PC-9 (cell line): Measurements from ENCODE around the gene NAA15. TPM values are rescaled to one million over a fixed set of nuclear protein-coding genes. Genes with fewer than 3 reads are reported as not detected.

ENCODE experiments used
- BruUV-seq: library from RNA; stranded (reverse); fragments of 400-500 nt; replicated peaks from 2 replicates; lab custom pipeline; 2021; lab: Mats Ljungman, UMichigan
- CTCF ChIA-PET: fragments of 300-600 bp; sonication (Branson Sonifier 250); formaldehyde crosslinking; loops from one replicate; lab custom pipeline; 2022; ENCODE audit warnings: antibody characterized with exemption; lab: Charles Lee
- POLR2A ChIA-PET: fragments of 300-600 bp; sonication (Branson Sonifier 250); formaldehyde crosslinking; loops from one replicate; lab custom pipeline; 2022; ENCODE audit warnings: antibody characterized with exemption; ENCODE audit not compliant: unreplicated experiment; lab: Charles Lee
- DNase-seq, 2 experiments: peaks; one replicate each; pipeline versions ENCODE4 v3.0.0 to v3.0.0-alpha.2; 2015 to 2022; ENCODE audit warnings: mixed read lengths in 1 of 2
- H2AFZ ChIP-seq: fragments of 200-600 bp; sonication (generic); 2 replicates; pipeline ENCODE4 v1.8.1; 2017; ENCODE audit warnings: antibody characterized with exemption
- H3F3A ChIP-seq: fragments of 200-600 bp; sonication (generic); 2 replicates; pipeline ENCODE4 v1.8.1; 2017; ENCODE audit warnings: antibody characterized with exemption, mild to moderate bottlenecking, low read depth; ENCODE audit not compliant: insufficient read depth
- H3K27ac ChIP-seq: fragments of 200-600 bp; sonication (generic); 2 replicates; pipeline ENCODE4 v1.6.1; 2016; ENCODE audit warnings: mixed run types
- H3K27me3 ChIP-seq: fragments of 200-600 bp; sonication (generic); 2 replicates; pipeline ENCODE4 v1.6.1; 2016; ENCODE audit warnings: low read depth, mixed run types; ENCODE audit not compliant: insufficient read depth
- H3K36me3 ChIP-seq: fragments of 200-600 bp; sonication (generic); 2 replicates; pipeline ENCODE4 v1.6.1; 2016; ENCODE audit warnings: low read depth, mixed run types
- H3K4me1 ChIP-seq: fragments of 200-600 bp; sonication (generic); replicated peaks from 2 replicates; pipeline ENCODE4 v1.6.1; 2016; ENCODE audit warnings: mixed run types; ENCODE audit not compliant: insufficient read depth
- H3K4me2 ChIP-seq: fragments of 200-600 bp; sonication (generic); 2 replicates; pipeline ENCODE4 v1.6.1; 2017; ENCODE audit warnings: mixed run types
- H3K4me3 ChIP-seq: fragments of 200-600 bp; sonication (generic); 2 replicates; pipeline ENCODE4 v1.6.1; 2016; ENCODE audit warnings: mixed run types
- H3K79me2 ChIP-seq: fragments of 200-600 bp; sonication (generic); 2 replicates; pipeline ENCODE4 v1.6.1; 2017; ENCODE audit warnings: low read depth, mixed run types
- H3K9me2 ChIP-seq: fragments of 200-600 bp; sonication (generic); 2 replicates; pipeline ENCODE4 v1.8.1; 2017; ENCODE audit warnings: mild to moderate bottlenecking; ENCODE audit not compliant: insufficient read depth
- H3K9me3 ChIP-seq: fragments of 200-600 bp; sonication (generic); 2 replicates; pipeline ENCODE4 v1.8.1; 2016; ENCODE audit warnings: low read depth; ENCODE audit not compliant: insufficient read depth
- H4K20me1 ChIP-seq: fragments of 200-600 bp; sonication (generic); 2 replicates; pipeline ENCODE4 v1.8.1; 2017; ENCODE audit not compliant: insufficient read depth
- CTCF ChIP-seq: fragments of 200-600 bp; sonication (generic); conservative IDR thresholded peaks from 2 replicates; pipeline ENCODE4 v1.6.1; 2017; ENCODE audit warnings: mixed run types, antibody characterized with exemption, mild to moderate bottlenecking, moderate library complexity
- EZH2 ChIP-seq: fragments of 200-600 bp; sonication (generic); IDR thresholded peaks from 2 replicates; pipeline ENCODE4 v1.8.0; 2017; ENCODE audit warnings: antibody characterized with exemption, low read depth
- intact Hi-C: fragments of 100-400 bp; cut with micrococcal nuclease; formaldehyde crosslinking; loops from one replicate; pipeline ENCODE4 v1.10.0; 2022; ENCODE audit not compliant: unreplicated experiment
- total RNA-seq: library from RNA; stranded (reverse); gene quantifications from 2 replicates; pipeline ENCODE4 v1.2.3, GENCODE V29; 2021

NAA15 gene
- total RNA-seq, 1 experiment from 2014 or later, result 43.8 TPM

- Histone ChIP-seq H4K20me1 (peaks cover 43% of the 10 kb centered on the region), H3K36me3 (no peaks in the 10 kb centered on the region; the same call in 1 of the 2 replicates), H3K4me3 (no peak overlapping the region), H3K9me2 (no peaks in the 10 kb centered on the region), H2AFZ (no peak overlapping the region), H3K27ac (no peak overlapping the region), H3K79me2 (peaks cover 98% of the 10 kb centered on the region), H3K4me2 (no peak overlapping the region), H3K27me3 (no peaks in the 10 kb centered on the region), H3F3A (no peaks in the 10 kb centered on the region), H3K4me1 (no peaks in the 10 kb centered on the region), H3K9me3 (no peaks in the 10 kb centered on the region)
- intact Hi-C loops, result no loop called here
- ChIA-PET POLR2A (no interaction called here), CTCF (no interaction called here)
- TF ChIP-seq EZH2 (no peak), CTCF (no peak)
- DNase-seq, result no peak
- BruUV-seq, result no TSS peak
Measured at GRCh38 chr4:139314047-139314800, 12.9 kb downstream of the NAA15 start.

GRCh38 chr4:139315221-139315675 is 13.9 kb downstream of the NAA15 start:
- no TSS peak for BruUV-seq
- Histone ChIP-seq H3K79me2 (peaks cover 100% of the 10 kb centered on the region), H3K4me3 (no peak overlapping the region), H3K9me3 (no peaks in the 10 kb centered on the region), H3K4me2 (no peak overlapping the region), H4K20me1 (peaks cover 49% of the 10 kb centered on the region), H2AFZ (no peak overlapping the region), H3K4me1 (no peaks in the 10 kb centered on the region), H3K27ac (no peak overlapping the region), H3F3A (no peaks in the 10 kb centered on the region), H3K9me2 (no peaks in the 10 kb centered on the region), H3K27me3 (no peaks in the 10 kb centered on the region), H3K36me3 (no peaks in the 10 kb centered on the region; the same call in 1 of the 2 replicates)
- intact Hi-C loops, result no loop called here
- TF ChIP-seq CTCF (no peak), EZH2 (no peak)
- ChIA-PET CTCF (no interaction called here), POLR2A (no interaction called here)
- DNase-seq, result no peak

GRCh38 chr4:139316733-139317132 is 15.4 kb downstream of the NAA15 start:
- H3K36me3 ChIP-seq, result no peaks in the 10 kb centered on the region; the same call in 1 of the 2 replicates
- H2AFZ ChIP-seq, result no peak overlapping the region
- peaks cover 100% of the 10 kb centered on the region for H3K79me2 ChIP-seq
- no peaks in the 10 kb centered on the region for H3K9me2 ChIP-seq
- no peaks in the 10 kb centered on the region for H3K9me3 ChIP-seq
- ChIA-PET CTCF (no interaction called here), POLR2A (no interaction called here)
- no peak overlapping the region for H3K27ac ChIP-seq
- no peaks in the 10 kb centered on the region for H3F3A ChIP-seq
- TF ChIP-seq CTCF (no peak), EZH2 (no peak)
- no TSS peak for BruUV-seq
- H4K20me1 ChIP-seq, result peaks cover 41% of the 10 kb centered on the region
- no peaks in the 10 kb centered on the region for H3K27me3 ChIP-seq
- no peak overlapping the region for H3K4me3 ChIP-seq
- no peak overlapping the region for H3K4me2 ChIP-seq
- DNase-seq, result no peak
- intact Hi-C loops, result no loop called here
- H3K4me1 ChIP-seq, result no peaks in the 10 kb centered on the region
